ENCODE results near the gene F10. TPM values are rescaled to one million over a fixed set of nuclear protein-coding genes. Genes with fewer than 3 reads are reported as not detected.

F10 gene
- total RNA-seq, 1 experiment from 2014 or later: not detected

DNA sequence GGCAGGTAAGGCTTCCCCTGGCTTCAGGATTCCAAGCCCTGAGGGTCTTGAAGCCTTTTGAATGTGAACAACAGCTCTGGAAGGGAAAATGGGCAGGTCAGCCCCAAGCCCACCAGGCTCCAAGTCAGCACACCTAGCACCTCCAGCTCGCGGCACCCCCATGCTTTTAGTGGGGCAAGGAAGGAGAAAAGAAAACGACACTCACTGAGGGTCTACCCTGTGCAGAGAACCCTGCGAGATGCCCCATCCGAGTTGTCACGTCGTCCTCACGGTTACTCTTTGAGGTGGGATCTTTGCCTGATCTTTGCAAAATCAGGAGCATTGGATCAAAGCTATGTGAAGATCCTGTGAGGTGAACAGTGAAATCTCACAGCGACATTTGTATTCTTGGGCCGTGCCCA is 5.7 kb upstream of the F10 start:
- DNase-seq (ENCODE audit: low read depth): no peak

DNA sequence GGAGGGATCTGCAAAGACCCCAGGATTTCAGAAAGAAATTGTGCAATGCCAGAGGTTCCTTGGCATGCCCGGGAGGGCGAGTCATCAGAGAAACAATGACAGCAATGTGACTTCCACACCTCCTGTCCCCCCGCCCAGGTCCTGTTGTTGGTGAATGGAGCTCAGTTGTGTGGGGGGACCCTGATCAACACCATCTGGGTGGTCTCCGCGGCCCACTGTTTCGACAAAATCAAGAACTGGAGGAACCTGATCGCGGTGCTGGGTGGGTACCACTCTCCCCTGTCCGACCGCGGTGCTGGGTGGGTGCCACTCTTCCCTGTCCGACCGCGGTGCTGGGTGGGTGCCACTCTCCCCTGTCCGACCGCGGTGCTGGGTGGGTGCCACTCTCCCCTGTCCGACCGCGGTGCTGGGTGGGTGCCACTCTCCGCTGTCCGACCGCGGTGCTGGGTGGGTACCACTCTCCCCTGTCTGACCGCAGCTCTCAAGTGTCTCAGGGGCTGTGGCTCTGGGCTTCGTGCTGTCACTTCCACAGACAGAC is 5.2 kb upstream of the F10 start:
- DNase-seq (ENCODE audit: low read depth): no peak

DNA sequence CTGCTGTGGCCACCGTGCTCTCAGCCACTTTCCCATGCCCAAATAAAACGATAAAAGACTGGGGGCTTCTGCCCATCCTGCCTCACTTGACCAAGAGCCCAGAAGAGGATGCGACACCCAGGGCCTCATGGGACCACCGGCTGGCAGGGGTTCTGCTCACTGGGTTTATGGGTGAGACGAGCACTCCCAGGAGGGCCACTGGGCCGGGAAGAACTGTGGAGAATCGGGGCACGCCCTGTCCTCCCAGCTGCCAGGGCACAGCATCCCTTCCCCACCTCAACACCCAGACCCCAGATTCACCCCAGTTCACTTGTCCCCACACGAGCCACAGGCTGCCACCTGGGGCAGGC is 4.7 kb upstream of the F10 start:
- DNase-seq (ENCODE audit: low read depth): no peak

DNA sequence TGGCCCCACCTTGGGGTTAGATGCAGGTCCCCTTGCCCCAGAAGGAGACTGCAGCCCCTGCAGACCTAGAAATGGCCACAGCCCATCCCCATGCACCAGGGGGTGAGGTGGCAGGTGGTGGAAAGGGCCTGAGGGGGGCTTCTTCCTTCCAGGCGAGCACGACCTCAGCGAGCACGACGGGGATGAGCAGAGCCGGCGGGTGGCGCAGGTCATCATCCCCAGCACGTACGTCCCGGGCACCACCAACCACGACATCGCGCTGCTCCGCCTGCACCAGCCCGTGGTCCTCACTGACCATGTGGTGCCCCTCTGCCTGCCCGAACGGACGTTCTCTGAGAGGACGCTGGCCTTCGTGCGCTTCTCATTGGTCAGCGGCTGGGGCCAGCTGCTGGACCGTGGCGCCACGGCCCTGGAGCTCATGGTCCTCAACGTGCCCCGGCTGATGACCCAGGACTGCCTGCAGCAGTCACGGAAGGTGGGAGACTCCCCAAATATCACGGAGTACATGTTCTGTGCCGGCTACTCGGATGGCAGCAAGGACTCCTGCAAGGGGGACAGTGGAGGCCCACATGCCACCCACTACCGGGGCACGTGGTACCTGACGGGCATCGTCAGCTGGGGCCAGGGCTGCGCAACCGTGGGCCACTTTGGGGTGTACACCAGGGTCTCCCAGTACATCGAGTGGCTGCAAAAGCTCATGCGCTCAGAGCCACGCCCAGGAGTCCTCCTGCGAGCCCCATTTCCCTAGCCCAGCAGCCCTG is 4.2 kb upstream of the F10 start:
- no peak for DNase-seq (ENCODE audit: low read depth)

DNA sequence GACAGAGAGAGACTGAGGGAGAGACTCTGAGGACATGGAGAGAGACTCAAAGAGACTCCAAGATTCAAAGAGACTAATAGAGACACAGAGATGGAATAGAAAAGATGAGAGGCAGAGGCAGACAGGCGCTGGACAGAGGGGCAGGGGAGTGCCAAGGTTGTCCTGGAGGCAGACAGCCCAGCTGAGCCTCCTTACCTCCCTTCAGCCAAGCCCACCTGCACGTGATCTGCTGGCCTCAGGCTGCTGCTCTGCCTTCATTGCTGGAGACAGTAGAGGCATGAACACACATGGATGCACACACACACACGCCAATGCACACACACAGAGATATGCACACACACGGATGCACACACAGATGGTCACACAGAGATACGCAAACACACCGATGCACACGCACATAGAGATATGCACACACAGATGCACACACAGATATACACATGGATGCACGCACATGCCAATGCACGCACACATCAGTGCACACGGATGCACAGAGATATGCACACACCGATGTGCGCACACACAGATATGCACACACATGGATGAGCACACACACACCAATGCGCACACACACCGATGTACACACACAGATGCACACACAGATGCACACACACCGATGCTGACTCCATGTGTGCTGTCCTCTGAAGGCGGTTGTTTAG is 3.3 kb upstream of the F10 start:
- no peak for DNase-seq (ENCODE audit: low read depth)

DNA sequence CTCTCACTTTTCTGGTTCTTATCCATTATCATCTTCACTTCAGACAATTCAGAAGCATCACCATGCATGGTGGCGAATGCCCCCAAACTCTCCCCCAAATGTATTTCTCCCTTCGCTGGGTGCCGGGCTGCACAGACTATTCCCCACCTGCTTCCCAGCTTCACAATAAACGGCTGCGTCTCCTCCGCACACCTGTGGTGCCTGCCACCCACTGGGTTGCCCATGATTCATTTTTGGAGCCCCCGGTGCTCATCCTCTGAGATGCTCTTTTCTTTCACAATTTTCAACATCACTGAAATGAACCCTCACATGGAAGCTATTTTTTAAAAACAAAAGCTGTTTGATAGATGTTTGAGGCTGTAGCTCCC is 2.8 kb upstream of the F10 start:
- DNase-seq (ENCODE audit: low read depth): no peak

DNA sequence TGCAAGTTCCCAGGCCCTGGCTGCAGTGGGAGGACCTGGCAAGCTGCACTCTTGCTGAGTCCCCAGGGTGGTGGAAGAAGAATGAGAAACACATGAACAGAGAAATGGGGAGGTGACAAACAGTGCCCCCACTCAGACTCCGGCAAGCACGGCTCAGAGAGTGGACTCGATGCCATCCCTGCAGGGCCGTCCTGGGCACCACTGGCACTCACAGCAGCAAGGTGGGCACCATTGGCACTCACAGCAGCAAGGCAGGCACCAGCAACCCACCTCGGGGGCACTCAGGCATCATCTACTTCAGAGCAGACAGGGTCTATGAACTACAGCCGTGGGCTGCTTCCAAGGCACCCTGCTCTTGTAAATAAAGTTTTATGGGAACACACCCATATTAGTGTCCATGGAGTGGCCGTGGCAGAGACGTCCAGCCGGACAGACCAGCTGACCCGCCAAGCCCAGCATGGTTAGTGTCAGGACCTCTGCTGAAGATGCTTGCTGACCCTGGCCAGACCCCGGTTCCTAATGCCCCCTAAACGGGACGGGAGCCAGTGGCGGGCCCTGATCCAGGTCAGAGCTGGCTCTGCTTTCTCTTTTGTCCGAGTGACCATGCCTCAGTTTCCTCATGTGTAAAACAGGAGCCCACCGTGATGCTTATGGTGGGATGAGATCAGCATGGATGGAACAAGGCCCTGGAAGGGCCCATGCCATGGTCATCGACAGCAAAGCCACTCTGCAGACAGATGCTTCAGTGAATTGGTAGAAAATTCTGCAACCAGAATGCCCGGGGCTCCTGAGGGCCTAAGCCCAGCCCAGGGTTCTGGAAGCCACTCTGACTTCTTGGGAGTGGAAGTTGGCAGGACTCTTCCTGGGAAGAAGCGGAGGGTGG is 2.1 kb upstream of the F10 start:
- no peak for DNase-seq (ENCODE audit: low read depth)

DNA sequence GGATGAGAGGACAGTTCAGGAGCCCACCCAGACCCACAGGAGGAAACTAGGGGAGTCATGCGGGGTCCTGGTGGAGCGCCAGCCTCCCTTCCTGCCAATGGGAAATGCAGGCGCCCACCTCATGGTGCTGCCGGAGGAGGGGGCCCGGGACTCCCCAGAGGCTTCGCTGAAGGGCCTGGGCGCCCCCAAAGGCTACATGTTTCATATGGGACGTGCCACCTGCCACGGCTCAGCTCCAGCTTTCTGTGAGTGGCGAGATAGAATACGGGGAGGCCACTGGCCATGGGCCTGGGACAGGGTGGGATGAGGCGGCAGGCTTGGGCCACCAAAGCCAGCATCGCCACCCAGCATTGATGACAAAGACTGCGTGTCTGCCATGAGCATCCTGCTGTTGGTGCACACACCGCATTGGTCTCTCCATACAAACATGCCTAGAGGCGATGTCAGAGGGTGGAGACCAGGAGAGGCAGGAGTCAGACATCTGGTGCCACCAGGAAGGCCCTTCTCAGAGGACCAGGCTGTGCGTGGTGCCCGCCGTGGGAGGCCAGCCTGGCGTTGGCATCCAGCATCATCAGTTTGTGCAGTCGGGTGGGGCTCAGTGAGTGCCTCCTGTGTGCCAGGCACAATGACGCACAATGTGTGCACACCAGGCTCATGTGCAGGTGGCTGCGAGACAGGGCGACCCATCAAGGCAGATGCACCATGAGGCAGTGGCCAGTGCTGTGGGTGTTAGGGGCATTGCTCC is 1.2 kb upstream of the F10 start:
- DNase-seq (ENCODE audit: low read depth): no peak

DNA sequence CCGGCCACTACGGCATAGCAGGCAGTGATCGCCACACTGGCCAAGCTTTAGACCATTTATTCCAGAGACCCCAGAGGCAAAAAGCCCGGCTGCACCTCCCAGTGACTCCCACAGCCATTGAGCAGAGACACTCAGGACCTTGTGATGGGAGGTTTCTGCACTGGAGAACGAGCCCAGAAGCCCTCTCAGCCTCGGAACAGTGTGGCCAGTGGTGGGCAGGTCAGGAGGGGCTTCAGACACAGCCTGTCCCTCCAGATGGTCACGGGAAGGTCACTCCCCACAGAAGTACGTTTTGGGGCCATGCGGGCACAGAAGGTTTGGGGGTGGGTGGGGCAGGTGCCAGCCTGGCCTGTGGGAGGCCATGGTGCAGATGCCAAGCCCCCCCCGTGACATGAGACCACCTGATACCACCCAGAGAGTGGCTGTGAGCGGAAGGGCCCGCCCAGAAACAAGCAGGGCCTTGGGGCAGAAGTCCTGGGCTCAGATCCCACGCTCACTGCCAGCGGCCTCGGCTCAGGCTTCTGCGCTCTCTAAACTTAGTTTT is 599 bp upstream of the F10 start:
- no peak for DNase-seq (ENCODE audit: low read depth)

DNA sequence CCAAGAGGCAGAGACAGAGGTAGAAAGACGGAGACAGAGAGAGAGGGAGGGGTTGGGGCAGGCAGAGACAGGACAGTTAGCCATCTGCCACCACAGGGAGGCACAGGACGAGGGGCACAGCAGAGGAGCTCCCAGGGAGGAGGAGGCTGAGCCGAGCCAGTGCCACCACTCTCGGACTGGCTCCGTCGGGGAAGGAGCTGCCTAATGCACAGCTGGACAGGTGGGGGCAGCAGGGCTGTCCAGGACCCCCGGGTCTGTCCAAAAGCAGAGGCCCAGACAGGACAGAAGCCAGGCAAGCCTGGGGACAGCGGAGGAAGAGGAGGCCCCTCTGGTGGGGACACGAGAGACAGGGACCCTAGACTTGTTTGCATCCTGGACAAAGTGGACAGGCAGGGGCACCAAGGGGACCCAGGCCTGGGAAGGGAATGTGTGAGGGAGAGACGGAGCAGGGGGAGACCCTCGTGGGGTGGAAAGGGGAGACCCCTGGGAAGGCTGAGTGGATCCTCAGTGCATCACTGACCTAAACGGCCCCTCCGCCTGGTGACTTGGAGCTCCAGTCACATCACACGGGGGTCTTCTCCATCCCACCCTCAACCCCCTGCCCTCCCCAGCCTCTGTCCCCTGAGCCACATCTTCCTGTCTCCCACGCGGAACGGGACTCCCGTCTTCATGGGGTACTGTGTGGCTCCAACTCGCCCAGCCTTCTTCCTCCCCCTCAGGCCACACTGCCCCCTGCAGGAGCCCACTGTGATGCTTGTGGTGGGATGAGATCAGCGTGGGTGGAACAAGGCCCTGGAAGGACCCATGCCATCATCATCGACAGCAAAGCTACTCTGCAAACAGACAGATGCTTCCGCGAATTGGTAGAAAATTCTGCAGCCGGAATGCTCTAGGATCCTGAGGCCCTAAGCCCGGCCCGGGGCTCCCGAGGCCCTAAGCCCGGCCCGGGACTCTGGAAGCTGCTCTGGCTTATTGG is 915 bp downstream of the F10 start:
- DNase-seq (ENCODE audit: low read depth): no peak

DNA sequence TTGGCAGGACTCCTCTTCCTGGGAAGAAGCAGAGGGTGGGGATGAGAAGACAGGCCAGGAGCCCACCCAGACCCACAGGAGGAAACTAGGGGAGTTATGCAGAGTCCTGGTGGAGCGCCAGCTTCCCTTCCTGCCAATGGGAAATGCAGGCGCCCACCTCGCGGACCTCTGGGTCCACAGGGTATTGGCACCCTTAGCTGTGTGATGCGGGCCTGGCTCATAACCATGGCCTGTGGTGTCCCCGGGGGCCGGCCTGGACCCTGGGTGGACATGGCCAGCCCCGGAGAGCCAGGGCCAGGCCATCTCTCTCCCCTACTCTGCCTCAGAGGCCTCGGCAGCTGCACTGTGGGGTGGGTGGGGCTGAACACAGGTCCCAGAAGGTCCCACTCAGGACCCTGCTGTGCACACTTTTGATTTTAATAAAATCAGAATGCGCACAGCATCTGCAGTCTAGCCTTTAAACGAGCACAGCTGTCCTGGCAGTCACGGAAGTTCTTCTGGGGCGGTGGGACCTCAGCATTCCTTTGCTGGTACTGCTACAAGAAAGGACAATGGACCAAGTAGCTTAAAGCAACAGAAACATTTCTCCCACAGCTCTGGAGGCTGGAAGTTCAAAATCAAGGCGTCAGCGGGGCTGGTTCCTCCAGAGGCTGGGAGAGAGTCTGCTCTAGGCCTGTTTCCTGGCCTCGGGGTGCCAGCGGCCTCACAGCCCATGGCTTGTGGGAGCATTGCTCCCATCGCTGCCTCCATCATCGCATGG is 1.8 kb downstream of the F10 start:
- no peak for DNase-seq (ENCODE audit: low read depth)

DNA sequence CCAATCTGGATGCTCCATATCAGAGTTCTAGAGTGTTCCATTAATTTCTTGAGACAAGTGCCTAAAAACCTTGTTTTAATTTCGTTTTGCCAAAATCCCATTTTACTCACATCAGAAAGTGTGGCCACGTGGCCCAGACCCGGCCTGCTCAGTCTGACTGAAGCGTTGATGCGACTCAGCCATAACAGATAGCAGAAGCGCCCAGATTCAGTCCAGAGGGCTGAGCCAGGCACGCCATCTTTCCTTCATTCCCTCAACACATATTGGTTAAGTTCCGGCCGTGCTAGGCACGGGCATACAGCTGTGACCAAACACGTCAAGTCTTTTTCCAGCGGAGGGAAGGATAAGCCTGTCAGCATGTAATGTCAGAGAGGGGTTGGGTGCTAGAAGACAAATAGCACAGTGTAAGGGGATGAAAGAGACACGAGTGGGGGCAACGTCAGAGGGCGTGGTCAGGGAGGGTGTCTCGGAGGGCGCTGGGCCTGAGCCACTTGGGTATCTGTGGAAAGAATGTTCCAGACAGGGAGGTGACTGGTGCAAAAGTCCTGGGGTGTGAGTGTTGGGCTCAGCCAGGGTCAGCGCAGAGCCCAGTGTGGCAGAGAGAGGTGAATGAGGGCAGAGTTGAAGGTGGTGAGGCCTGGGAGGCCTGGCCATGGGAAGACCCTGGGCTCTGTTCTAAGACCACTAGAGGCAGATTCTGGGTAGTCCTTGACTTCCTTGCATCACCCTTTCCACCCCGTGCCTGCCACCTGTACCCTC is 3.1 kb downstream of the F10 start:
- no peak for DNase-seq (ENCODE audit: low read depth)

DNA sequence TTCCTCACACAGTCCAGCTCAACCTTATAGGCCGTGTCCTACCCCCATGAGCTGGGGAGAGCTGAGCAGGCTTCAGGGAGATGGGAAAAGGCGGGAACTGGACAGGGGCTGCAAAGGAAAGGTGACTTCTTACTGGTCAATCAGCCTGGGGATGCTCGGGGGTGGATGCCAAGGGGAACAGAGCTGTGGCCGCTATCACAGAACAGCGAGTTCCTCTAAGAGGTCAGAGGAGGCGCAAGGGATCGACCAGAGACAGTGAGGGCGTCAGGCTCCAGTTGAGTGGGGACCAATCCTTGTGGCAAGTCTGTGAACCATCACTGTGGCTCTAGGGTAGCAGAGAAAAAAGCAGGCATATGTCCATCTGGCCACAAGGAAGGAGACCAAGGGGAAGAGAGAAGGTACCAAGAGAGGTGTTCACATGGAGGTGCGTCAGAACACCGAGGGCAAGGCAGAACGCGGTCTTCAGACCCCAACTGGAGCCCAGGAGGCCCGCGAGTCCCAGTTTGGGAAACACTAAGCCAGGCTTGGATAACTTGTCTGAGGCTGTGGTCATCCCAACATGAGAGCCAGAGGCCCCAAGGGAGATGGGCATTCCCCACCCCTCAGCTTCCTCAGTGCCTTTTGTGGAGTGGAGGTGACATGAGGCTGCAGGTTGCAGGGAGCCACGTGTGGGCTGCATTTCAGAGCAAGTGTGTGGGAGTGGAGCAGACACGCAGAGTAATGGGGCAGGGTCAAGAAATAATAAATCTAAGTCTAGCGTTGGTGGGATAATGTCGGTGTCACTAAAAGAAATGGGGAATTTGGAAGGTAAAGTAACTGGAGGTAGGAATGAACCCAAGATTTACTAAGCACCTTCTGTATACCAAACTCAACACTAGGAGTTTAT is 3.9 kb downstream of the F10 start:
- DNase-seq (ENCODE audit: low read depth): no peak

DNA sequence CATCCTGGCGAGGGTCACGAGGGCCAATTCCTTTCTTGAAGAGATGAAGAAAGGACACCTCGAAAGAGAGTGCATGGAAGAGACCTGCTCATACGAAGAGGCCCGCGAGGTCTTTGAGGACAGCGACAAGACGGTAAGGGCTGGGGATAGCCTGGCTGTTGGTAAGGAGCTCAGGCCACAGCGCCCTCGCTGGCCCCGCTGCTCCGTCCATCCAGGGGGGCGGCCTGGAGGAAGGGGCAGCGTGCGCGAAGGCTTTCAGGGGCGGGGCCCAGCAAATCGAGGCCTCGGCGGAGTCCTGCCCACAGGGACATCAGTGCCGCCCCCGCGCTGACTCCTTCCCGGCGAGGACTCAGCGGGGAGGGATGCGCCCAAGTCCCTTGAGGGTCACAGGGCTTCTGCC is 6.9 kb downstream of the F10 start:
- DNase-seq (ENCODE audit: low read depth): no peak

DNA sequence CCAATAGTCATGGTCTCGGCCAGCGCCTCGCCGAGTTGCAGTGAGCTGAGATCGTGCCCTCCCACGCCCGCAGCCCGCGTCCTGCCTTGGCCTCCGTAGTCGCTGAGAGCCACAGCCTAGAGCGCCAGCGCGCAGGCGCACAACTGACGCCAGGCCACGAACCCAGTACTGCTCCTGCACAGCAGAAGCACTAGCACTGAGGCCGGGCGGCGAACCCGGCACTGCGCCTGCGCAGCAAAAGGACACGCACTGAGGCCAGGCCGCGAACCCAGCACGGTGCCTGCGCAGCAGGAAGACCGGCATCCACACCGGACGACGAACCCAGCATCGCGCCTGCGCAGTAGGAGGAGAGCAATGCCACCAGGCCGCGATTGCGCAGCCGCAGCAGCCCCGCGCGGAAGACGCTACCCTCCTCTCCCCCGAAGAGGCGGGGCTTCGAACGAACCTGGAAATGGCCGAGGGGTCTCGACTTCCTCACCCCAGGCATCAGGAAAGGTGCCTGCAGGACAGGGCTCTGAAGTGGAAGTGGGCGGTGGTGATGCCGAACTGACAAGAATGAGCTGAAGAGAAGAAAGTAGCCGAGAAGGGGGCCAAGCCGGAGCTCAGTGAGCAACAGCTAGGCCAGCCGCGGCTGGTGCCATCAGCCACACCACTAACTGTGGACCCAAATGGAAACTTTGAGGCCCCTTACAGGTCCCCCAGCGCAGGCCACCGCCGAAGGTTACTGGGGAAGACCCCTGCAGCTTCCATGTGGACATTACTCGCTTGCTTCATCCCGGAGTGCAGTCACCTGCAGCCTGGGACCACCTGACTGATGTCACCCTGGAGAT is 7.5 kb downstream of the F10 start:
- DNase-seq (ENCODE audit: low read depth): no peak

DNA sequence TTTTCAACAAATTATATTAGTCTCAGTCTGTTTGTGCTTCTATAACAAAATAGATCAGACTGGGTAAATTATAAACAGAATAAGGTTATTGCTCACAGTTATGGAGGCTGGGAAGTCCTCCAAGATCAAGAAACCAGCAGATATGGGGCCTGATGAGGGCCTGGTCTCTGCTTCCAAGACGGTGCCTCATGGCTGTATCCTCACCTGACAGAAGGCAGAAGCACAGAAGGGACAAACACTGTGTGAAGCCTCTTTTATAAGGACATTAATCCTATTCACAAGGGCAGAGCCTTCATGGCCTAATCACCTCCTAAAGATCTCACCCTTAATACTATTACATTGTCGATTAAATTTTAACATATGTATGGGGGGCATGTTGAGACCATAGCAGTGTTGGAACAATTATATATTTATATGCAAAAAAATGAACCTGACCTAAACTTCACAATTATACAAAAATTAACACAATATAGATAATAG is 12.7 kb downstream of the F10 start:
- no peak for DNase-seq (ENCODE audit: low read depth)
